Measurements from ENCODE around the gene USH2A.

- TF ChIP-seq CTCF (IDR thresholded peaks at IDR 0.05; ENCODE audit: insufficient read depth, low read depth, low read length), result no peak
- no peak for TF ChIP-seq EZH2 (IDR thresholded peaks at IDR 0.05; ENCODE audit: insufficient read depth, low read length)
Measured at GRCh38 chr1:216212826-216213225, 210.4 kb downstream of the USH2A start.
